ENCODE data around the gene SLC31A1.

Gene SLC31A1

GRCh38 chr9:113266174-113266573 lies 44.8 kb downstream of the SLC31A1 start:
- no peak for TF ChIP-seq SIN3A (IDR thresholded peaks at IDR 0.05; ENCODE audit: borderline replicate concordance, insufficient read depth, low read length)
- no peak for TF ChIP-seq TAF1 (IDR thresholded peaks at IDR 0.05; ENCODE audit: borderline replicate concordance, insufficient read depth, low read length)
- no peak for TF ChIP-seq POLR2AphosphoS5 (IDR thresholded peaks at IDR 0.05; ENCODE audit: low read depth, low read length)
- TF ChIP-seq, protein P1, sequence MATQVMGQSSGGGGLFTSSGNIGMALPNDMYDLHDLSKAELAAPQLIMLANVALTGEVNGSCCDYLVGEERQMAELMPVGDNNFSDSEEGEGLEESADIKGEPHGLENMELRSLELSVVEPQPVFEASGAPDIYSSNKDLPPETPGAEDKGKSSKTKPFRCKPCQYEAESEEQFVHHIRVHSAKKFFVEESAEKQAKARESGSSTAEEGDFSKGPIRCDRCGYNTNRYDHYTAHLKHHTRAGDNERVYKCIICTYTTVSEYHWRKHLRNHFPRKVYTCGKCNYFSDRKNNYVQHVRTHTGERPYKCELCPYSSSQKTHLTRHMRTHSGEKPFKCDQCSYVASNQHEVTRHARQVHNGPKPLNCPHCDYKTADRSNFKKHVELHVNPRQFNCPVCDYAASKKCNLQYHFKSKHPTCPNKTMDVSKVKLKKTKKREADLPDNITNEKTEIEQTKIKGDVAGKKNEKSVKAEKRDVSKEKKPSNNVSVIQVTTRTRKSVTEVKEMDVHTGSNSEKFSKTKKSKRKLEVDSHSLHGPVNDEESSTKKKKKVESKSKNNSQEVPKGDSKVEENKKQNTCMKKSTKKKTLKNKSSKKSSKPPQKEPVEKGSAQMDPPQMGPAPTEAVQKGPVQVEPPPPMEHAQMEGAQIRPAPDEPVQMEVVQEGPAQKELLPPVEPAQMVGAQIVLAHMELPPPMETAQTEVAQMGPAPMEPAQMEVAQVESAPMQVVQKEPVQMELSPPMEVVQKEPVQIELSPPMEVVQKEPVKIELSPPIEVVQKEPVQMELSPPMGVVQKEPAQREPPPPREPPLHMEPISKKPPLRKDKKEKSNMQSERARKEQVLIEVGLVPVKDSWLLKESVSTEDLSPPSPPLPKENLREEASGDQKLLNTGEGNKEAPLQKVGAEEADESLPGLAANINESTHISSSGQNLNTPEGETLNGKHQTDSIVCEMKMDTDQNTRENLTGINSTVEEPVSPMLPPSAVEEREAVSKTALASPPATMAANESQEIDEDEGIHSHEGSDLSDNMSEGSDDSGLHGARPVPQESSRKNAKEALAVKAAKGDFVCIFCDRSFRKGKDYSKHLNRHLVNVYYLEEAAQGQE (IDR thresholded peaks at IDR 0.05; ENCODE audit: insufficient read depth in 1 of 2, low read depth in 2 of 2, low read length in 2 of 2) = no peak
- no peak for TF ChIP-seq FOXP2 (optimal IDR thresholded peaks at IDR 0.05; ENCODE audit: borderline replicate concordance, extremely low read depth, extremely low read length, insufficient read depth)

DNA sequence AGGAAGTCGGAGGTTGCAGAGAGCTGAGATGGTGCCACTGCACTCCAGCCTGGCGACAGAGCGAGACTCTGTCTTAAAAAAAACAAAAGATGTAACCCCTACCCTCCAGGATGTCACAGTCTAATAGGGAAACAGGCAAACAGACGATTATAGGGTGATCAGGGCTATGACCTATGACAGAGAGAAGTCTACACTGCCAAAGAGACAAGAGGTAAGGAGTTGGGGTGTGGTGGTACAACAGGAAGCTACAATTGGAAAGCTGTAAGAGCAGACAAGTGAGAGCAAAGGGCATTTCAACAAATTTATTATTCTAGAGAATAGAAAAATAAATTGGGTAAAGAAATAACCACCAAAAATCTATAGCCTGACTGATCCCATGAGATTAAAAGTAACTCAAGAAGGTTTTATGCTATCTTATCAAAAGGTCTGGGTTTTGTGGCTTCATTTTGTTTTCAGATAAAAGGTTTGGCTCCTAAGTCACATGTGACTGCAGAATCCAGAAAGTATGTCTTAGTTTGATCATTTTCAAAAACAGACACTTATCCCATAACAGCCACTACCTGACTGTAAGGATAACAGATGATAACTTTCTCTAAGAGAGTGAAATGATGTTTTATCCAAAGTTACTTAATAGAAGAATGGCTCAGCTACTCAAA lies 46.7 kb downstream of the SLC31A1 start:
- TF ChIP-seq SIN3A (IDR thresholded peaks at IDR 0.05; ENCODE audit: borderline replicate concordance, insufficient read depth, low read length) = no peak

- TF ChIP-seq TAF1 (IDR thresholded peaks at IDR 0.05; ENCODE audit: borderline replicate concordance, insufficient read depth, low read length) = no peak
- no peak for TF ChIP-seq FOXP2 (optimal IDR thresholded peaks at IDR 0.05; ENCODE audit: borderline replicate concordance, extremely low read depth, extremely low read length, insufficient read depth)
- TF ChIP-seq SIN3A (IDR thresholded peaks at IDR 0.05; ENCODE audit: borderline replicate concordance, insufficient read depth, low read length) = no peak
- no peak for TF ChIP-seq POLR2AphosphoS5 (IDR thresholded peaks at IDR 0.05; ENCODE audit: low read depth, low read length)
- TF ChIP-seq, protein P1 (IDR thresholded peaks at IDR 0.05; ENCODE audit: insufficient read depth in 1 of 2, low read depth in 2 of 2, low read length in 2 of 2) = no peak
Measured at GRCh38 chr9:113269355-113269754, 48.0 kb downstream of the SLC31A1 start.

GRCh38 chr9:113269871-113270270 lies 48.5 kb downstream of the SLC31A1 start:
- TF ChIP-seq, protein P1 (IDR thresholded peaks at IDR 0.05; ENCODE audit: insufficient read depth in 1 of 2, low read depth in 2 of 2, low read length in 2 of 2) = no peak
- TF ChIP-seq TAF1 (IDR thresholded peaks at IDR 0.05; ENCODE audit: borderline replicate concordance, insufficient read depth, low read length) (no peak), SIN3A (IDR thresholded peaks at IDR 0.05; ENCODE audit: borderline replicate concordance, insufficient read depth, low read length) (no peak), POLR2AphosphoS5 (IDR thresholded peaks at IDR 0.05; ENCODE audit: low read depth, low read length) (no peak), FOXP2 (optimal IDR thresholded peaks at IDR 0.05; ENCODE audit: borderline replicate concordance, extremely low read depth, extremely low read length, insufficient read depth) (no peak)

DNA sequence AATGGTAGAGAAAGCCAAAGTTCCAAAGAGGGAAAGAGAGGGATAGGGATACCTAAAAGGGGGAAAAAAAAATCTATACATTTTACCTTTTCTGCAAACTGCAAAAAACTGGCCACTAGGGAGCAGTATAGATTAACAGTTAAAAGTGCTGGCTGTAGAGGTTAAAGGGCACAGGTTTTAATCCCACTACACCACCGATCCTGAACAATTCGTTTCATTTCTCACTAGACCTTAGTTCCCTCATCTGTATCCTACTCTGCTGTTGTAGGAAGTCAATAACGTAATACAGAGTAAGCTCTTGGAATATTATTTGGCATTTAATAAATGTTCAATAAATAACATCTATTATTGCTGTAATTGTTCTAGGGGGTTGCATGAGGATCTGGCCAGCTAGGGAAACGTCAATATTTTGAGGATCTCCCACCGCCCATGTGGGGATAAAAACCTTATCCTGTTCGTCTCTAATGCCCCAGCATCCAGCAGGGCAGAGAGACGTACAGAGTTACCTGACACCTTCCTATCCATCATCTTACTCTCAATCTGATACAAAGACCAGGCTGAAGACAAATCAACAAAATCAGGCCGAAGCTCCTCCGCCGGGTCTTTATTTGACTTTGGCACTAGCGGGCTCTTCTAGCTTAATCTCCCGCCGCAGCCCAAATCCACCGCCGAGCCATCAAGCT lies 53.3 kb downstream of the SLC31A1 start:
- TF ChIP-seq FOXP2 (optimal IDR thresholded peaks at IDR 0.05; ENCODE audit: borderline replicate concordance, extremely low read depth, extremely low read length, insufficient read depth) = no peak
- no peak for TF ChIP-seq TAF1 (IDR thresholded peaks at IDR 0.05; ENCODE audit: borderline replicate concordance, insufficient read depth, low read length)
- no peak for TF ChIP-seq SIN3A (IDR thresholded peaks at IDR 0.05; ENCODE audit: borderline replicate concordance, insufficient read depth, low read length)
- TF ChIP-seq, protein P1 (IDR thresholded peaks at IDR 0.05; ENCODE audit: insufficient read depth in 1 of 2, low read depth in 2 of 2, low read length in 2 of 2) = no peak
- TF ChIP-seq POLR2AphosphoS5 (IDR thresholded peaks at IDR 0.05; ENCODE audit: low read depth, low read length) = no peak
